GM19043 (cell line): ENCODE data around the gene EIF3CL.
"Not testable (repeated sequence)": the region's sequence is repeated elsewhere in the genome, so short reads cannot be mapped to it uniquely, and the experiment has no call there.

ENCODE experiments used
- ATAC-seq: cut with Tn5 transposase; IDR thresholded peaks from one replicate; pipeline ENCODE4 v1.9.1; 2021; ENCODE audit warnings: low read depth; ENCODE audit not compliant: unreplicated experiment

Gene EIF3CL

GRCh38 chr16:28403220-28404072, at the start of gene EIF3CL:
Gene EIF3CL (minus strand): TSS chr16:28403841. CDS start chr16:28403618, 223 bp downstream.
- ATAC-seq, result peak; percentile 99

DNA sequence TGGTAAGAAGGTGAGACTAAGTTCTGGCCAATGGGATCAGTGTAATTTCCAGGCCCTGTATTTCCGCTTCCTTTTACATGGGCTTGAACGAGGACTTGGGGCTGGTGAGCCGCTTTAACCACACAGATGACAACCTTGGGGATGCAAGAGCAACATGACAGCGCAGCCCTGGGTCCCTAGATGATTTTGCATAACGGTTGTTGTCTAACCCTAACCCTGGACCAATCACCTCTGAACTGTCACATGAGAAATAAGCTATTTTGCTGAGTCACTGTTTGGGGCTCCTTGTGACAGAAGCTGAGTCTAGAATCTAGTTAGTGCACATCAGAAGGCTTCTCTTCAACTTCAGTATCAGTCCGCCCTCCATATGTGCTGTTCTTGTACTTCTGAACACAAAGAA, 43.4 kb upstream of the EIF3CL start:
- ATAC-seq, result not testable (repeated sequence)

- ATAC-seq, result not testable (repeated sequence)
Measured at GRCh38 chr16:28446388-28446787, 42.7 kb upstream of the EIF3CL start.

DNA sequence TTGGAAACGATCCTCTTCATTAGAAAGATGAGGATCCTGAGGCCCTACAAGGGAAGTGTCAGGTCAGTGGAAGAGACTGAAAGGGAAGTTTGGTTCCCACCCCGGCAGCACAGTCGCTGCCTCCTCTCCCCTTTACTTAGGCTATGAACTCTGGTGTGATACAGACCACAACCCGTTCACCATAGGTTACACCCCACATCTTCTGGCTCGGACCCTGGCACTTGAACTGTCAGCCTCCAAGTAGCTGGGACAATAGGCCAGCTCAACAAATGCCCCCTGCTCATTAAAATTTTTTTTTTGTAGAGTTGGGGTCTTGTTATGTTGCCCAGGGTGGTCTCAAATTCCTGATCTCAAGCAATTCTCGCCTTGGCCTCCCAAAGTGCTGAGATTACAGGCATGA, 40.3 kb upstream of the EIF3CL start:
- ATAC-seq, result not testable (repeated sequence)

GRCh38 chr16:28438899-28439298, 35.3 kb upstream of the EIF3CL start:
- not testable (repeated sequence) for ATAC-seq

GRCh38 chr16:28435340-28435739, 31.7 kb upstream of the EIF3CL start:
- not testable (repeated sequence) for ATAC-seq

DNA sequence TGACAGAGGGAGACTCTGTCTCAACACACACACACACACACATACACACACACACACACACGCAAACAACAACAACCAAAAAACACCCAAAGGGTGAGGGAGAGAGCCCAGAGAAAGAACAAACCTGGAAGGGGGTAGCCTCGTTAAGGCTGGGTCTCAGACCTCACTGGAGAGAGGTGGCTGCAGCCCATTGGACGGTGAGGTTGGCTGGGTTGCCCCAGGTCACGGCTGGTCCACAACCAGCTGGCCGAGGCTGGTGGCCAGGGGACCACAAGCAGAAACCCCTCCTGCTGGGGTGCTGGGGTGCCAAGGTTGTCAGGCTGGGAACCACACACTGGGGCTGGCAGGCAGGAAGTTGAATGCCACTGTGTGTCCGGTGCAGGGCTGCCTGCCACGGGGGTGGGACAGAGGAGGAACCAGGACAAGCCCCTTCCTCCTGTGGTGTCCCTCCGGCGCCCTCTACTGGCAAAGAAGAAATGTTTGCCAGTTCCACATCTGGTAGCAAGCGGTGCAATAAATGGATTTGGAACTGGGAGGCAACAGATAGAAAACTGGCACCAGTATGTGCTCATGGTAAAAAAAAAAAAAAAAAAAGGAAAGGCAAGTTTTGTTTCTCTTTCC, 22.5 kb upstream of the EIF3CL start:
- not testable (repeated sequence) for ATAC-seq

GRCh38 chr16:28421071-28421750, 17.6 kb upstream of the EIF3CL start:
- ATAC-seq, result not testable (repeated sequence)

DNA sequence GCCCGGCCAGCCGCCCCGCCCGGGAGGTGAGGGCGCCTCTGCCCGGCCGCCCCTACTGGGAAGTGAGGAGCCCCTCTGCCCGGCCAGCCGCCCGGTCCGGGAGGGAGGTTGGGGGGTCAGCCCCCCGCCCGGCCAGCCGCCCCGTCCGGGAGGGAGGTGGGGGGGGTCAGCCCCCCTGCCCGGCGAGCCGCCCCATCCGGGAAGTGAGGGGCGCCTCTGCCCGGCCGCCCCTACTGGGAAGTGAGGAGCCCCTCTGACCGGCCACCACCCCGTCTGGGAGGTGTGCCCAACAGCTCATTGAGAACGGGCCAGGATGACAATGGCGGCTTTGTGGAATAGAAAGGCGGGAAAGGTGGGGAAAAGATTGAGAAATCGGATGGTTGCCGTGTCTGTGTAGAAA, 13.4 kb upstream of the EIF3CL start:
- ATAC-seq, result not testable (repeated sequence)

DNA sequence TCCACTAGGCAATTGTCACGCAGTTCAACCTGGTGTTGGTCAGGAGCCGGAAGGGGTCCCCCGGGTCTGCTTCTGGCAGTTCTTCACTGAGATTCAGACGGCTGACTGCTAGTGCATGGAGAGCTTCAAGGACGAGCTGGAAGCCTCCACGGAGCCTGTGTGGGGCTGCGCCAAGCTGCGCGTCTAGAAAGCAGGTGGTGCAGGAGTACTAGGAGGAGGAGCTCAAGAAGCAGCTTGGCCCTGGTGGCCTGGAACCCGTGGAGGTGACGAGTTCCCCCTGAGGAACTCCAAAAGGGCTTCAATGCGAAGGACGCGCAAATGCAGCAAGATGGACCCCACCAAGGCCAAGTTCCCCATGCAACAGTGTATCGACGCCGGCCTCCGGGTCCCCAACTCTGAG, 10.9 kb upstream of the EIF3CL start:
- ATAC-seq, result not testable (repeated sequence)

DNA sequence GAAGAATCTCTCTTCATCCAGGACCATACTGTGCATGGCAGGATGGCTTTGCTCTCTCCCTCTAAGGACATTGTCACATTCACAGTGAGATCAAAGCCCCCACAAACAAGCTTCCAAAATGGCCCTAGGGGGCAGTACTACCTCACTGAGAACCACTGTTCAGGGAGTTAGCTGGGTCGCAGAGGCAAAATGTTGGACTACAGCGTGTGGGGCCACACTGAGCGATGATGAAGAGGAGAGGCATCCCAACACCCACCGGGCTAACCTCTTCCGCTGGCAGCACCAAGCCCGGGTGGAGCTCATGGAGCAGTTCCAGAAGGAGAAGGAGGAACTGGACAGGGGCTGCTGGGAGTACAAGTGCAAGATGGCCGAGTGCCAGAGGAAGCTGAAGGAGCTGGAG, 9.9 kb upstream of the EIF3CL start:
- ATAC-seq, result not testable (repeated sequence)

DNA sequence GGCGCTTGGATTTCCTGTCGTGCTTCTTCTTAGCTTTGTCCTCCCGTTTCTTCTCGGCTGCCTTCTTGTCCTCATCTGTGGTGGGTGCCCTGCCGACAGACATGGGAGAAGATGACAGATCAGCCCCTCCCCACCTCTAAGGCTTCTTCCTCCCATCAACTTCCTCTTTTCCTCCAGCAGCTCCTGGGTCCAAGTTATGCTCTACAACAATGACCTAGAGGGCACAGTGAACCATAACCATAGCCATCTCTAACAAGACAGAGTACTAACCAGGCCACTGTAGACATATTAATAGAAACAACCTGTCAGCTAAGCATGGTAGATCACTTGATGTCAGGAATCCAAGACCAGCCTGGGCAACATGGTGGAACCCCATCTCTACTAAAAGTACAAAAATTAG, 11.6 kb downstream of the EIF3CL start:
- ATAC-seq, result not testable (repeated sequence)

GRCh38 chr16:28382177-28382867, 21.3 kb downstream of the EIF3CL start:
- ATAC-seq, result not testable (repeated sequence)

GRCh38 chr16:28377822-28378221, 25.8 kb downstream of the EIF3CL start:
- not testable (repeated sequence) for ATAC-seq

GRCh38 chr16:28377108-28377625, 26.5 kb downstream of the EIF3CL start:
- not testable (repeated sequence) for ATAC-seq

DNA sequence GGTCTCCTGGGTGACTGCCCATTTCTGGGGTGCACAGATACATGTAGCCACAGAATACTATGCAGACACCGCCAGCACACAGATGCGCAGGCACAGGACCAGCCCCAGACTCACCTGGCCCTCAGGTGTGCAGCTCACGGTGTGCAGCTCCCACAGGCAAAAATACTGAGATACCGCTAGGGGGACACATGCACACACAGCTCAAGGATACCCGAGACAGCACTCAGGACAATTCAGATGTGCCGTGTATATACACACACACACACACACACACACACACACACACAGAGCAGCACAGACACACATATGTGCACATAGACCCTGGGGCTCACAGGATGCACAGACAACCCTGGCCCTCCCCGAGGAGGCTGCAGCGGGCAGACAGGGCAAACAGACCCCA, 28.5 kb downstream of the EIF3CL start:
- not testable (repeated sequence) for ATAC-seq

DNA sequence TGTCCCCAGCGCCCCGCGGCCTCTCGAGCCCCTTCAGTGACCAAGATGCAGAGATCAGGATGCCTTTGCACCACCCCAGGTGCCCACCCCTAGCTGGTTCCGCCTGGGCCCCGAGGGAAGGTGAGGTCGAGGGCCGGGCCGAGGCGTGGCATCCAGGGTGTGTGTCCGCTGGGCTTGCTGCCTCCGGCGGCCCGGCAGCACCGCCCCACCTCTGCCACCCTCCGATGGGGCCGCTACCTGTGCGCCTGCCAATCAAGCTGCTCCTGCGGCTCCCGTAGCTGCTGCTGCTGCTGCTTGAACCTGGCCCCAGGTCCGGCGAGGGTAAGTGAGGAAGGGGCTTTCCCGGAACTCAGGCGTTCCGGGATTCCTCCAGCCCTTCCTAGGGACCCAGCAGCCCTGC, 29.4 kb downstream of the EIF3CL start:
- ATAC-seq, result not testable (repeated sequence)

GRCh38 chr16:28367926-28368325, 35.7 kb downstream of the EIF3CL start:
- not testable (repeated sequence) for ATAC-seq

- not testable (repeated sequence) for ATAC-seq
Measured at GRCh38 chr16:28364268-28365173, 39.1 kb downstream of the EIF3CL start.
